HG03097 (cell line): ENCODE results near the gene PSMD13.
"Not testable (repeated sequence)": the region's sequence is repeated elsewhere in the genome, so short reads cannot be mapped to it uniquely, and the experiment has no call there.

Source experiments
- ATAC-seq: cut with Tn5 transposase; IDR thresholded peaks from one replicate; pipeline ENCODE4 v1.9.1; 2021; ENCODE audit not compliant: unreplicated experiment, low FRiP score

PSMD13 gene

DNA sequence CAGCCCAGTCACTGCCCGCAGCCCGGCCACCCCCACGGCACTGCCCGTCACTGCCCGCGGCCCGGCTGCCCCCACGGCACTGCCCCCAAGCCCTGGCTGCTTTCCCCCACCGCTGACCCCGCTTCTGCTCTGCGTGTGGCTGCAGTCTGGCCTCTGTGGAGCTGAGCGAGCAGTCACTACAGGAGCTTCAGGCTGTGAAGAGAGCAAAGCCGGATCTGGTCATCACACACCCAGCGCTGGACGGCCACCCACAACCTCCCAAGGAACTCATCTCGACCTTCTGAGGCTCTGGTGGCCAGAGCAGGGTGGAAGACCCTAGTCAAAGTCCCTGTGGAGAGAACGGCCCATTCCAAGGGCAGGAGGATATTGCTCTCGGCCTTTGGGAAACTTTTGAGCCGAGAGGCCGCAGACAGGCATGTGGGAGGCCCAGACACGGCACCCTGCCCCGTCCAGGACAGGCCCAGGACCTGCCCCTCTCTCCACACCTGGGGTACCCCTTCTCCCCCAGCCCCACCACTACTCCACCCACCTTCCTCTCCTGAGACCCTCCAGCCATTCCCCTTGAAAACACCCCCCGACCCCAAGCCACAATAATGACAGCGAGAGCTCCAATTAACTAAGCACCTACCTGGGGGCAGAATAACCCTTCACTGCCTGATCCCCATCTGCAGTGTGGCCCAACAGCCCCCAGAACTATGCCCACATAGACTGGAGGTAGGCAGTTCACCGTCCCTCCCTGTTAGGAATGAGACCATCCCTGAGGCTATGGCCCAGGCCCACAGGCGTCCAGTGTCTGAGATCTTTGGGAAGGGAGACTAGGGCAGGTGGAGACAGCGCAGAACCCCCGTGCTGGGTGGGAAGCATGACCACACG is 48.5 kb downstream of the PSMD13 start:
- ATAC-seq, result no peak

DNA sequence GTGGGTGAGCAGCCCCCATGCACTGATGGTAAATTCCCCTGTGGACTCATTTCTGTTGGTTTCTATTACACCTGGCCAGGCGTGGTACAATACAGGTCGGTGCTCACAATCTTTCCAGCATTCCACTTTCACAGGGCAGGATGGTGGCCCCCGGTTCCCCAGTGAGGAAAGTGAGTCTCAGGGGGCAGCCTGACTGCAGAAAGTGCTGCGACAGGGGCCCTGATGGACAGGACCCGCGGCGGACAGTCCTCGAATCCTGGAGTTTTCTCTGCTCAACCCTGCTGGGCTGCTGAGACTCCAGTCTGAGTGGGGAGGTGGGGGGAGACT is 49.1 kb downstream of the PSMD13 start:
- no peak for ATAC-seq

GRCh38 chr11:286977-287820 is 50.4 kb downstream of the PSMD13 start:
- ATAC-seq, result not testable (repeated sequence)

DNA sequence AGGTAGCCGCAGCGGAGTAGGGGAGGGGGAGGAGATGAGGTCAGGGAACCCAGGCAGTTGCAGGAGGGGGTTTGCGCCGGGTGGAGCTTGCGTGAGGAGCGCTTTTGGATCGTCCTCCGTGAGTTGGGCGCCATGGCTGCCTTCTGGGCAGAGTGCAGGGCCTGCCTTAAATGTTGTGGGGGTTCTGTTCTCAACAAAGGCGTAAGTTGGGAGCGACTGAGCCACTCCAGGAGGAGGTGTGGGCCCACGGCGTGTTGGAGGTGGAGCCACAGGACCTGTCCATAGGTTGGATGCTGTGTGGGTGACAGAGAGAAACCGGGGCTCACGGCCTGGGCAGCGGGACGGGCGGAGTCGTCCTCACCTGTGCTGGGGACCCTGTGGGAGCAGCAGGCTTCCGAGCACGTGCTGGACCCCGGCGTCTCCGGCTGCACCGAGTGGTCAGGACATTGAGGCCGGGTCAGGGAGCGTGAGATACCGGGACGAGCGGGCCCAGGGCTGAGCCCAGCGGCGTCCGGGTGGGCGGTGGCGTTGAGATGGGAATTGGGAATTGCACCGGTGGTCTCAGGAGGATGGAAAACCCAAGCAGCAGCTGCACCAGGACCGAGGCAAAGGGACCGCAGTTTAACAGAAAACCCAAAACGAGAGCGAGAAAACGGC is 51.2 kb downstream of the PSMD13 start:
- no peak for ATAC-seq

GRCh38 chr11:288478-289397 is 52.0 kb downstream of the PSMD13 start, which contains the start of gene PGGHG:
Gene PGGHG, plus strand, starts transcription at chr11:289126. Its CDS starts 691 bp downstream, at chr11:289817.
- ATAC-seq, result no peak

- ATAC-seq, result no peak
Observed at GRCh38 chr11:289398-289711, 52.6 kb downstream of the PSMD13 start.

DNA sequence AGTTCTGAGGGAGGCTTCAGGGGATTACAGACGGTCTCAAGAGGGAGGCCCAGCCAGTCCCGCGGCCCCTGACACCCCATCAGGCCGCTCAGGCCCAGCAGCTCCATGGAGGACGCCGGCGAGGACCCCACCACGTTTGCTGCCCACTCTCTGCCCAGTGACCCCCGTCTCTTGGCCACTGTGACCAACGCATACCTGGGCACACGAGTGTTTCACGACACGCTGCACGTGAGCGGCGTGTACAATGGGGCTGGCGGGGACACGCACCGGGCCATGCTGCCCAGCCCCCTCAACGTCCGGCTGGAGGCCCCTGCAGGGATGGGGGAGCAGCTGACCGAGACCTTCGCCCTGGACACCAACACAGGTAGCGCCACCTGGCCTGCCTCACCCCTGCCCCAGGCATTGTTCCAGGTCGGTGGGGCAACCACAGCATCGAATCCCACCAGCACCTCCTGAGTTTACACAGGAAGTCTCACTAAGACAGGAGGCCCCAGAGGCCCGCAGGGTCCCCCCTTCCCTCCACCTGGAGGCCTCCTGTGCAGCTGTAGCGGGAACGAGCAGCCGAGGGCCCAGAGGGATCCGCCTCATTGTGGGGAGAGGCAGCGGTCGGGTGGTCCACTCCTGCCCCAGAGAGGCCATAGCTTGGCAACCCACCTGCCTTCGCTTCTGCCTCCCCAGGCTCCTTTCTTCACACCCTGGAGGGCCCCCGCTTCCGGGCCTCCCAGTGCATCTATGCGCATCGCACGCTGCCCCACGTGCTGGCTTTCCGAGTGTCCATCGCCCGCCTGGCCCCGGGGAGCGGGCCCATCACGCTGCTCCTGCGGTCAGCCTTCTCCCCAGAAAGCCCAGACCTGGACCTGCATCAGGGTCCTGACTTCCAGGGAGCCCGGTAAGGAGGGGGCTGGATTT is 53.2 kb downstream of the PSMD13 start:
- ATAC-seq, result no peak

GRCh38 chr11:290621-291231 is 54.0 kb downstream of the PSMD13 start:
- no peak for ATAC-seq

GRCh38 chr11:291281-292210 is 54.8 kb downstream of the PSMD13 start:
- ATAC-seq, result no peak

GRCh38 chr11:292211-293121 is 55.7 kb downstream of the PSMD13 start:
- no peak for ATAC-seq

DNA sequence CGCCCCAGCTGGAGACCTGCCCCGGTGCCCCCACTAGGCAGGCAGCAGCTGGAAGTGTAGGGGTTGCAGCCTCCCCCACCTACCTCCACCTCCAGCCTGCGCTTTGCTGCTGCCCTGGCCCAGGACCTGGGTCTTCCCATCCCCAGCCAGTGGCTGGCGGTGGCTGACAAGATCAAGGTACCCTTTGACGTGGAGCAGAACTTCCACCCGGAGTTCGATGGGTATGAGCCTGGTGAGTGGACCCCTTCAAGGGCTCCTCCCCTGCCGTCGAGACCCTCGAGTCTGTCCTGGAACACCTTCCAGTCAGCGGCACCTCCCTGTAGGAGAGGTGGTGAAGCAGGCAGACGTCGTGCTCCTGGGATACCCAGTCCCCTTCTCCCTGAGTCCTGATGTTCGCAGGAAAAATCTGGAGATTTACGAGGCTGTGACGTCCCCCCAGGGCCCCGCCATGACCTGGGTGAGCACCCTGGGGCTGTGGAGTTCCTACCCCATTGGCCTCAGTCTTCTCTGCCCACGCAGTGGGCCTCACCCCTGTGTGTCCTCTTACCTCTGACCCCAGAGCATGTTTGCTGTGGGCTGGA is 56.6 kb downstream of the PSMD13 start:
- no peak for ATAC-seq

DNA sequence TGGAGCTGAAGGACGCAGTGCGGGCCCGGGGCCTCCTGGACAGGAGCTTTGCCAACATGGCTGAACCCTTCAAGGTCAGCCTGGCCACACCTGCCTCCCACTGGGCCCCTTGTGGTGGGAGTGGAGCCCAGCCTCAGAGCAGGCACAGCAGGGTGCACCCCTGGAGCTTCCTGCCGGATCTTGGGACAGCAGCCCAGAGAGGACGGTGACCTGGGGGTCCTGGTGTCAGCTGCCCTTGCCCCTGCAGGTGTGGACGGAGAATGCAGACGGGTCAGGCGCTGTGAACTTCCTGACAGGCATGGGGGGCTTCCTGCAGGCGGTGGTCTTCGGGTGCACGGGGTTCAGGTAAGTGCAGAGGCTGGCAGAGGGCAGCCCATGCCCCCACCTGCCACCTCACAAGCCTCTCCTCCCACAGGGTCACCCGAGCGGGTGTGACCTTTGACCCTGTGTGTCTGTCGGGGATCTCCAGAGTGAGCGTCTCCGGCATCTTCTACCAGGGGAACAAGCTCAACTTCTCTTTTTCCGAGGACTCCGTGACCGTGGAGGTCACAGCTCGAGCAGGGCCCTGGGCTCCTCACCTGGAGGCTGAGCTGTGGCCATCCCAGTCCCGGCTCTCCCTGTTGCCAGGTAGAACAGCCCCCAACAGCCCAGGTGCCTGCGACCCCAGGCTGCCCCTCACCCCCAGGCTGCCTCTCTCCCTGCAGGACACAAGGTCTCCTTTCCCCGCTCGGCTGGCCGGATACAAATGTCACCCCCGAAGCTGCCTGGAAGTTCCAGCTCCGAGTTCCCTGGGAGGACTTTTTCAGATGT is 57.3 kb downstream of the PSMD13 start:
- ATAC-seq, result no peak

- ATAC-seq, result no peak
Observed at GRCh38 chr11:294780-295179, 58.0 kb downstream of the PSMD13 start.

- no peak for ATAC-seq
Observed at GRCh38 chr11:295351-296170, 58.8 kb downstream of the PSMD13 start.
